ENCODE measurements around the gene PI4KB.
A peak's percentile ranks its signal among the peaks of the same experiment; 100 is the strongest.

Gene PI4KB

DNA sequence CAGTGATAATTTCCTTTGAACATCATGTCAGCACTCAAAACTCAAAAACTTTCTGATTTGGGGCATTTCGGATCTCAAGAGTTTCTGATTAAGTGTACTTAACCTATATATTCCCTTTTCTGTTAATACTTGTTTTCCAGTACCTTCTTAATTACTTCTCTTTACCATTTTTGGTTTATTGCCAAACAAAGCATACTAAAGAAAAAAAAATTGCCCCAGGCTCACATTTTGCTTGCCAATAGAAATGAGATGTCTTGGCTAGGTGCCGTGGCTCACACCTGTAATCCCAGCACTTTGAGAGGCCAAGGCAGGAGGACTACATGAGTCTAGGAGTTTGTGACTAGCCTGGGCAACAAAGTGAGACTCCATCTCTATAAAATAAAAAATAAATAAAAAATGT lies 67.9 kb downstream of the PI4KB start:
- no peaks in the 10 kb centered on the region for H3K9me3 ChIP-seq (ENCODE audit: low read length)
- no peak overlapping the region for H3K4me3 ChIP-seq (ENCODE audit: low read depth in 1 of 2, low read length in 2 of 2)
- H3K36me3 ChIP-seq (ENCODE audit: insufficient read depth, low read length): peaks cover 22% of the 10 kb centered on the region
- H3K27me3 ChIP-seq (ENCODE audit: control insufficient read depth in 1 of 2, insufficient read depth in 2 of 2, low read length in 2 of 2): no peaks in the 10 kb centered on the region
- no peak overlapping the region for H3K27ac ChIP-seq (ENCODE audit: low read depth, low read length)
- peaks cover 8% of the 10 kb centered on the region for H3K4me1 ChIP-seq (ENCODE audit: insufficient read depth, low read length)
- no peak overlapping the region for H3K9ac ChIP-seq (ENCODE audit: low read length)

DNA sequence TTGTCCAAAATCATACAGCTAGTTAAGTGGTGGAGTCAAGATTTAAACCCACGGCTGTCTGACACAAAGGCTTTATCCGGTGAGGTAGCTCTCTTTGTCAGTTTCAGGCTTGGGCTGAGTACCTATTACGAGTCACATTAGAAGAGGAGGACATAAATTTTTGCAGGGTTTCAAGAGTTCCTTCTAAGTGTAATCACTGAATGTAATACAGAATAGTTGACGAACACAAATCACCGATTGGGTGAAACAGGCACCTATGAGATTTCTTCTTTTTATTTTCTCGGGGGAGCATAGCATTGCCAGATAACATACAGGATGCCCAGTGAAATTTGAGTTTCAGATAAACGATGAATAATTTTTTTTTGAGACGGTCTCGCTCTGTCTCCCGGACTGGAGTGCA lies 71.8 kb downstream of the PI4KB start:
- no peaks in the 10 kb centered on the region for H3K27me3 ChIP-seq (ENCODE audit: control insufficient read depth in 1 of 2, insufficient read depth in 2 of 2, low read length in 2 of 2)
- no peaks in the 10 kb centered on the region for H3K9me3 ChIP-seq (ENCODE audit: low read length)
- H3K9ac ChIP-seq (ENCODE audit: low read length): peak overlapping the region; percentile 59
- H3K4me1 ChIP-seq (ENCODE audit: insufficient read depth, low read length): peaks cover 8% of the 10 kb centered on the region
- H3K36me3 ChIP-seq (ENCODE audit: insufficient read depth, low read length): no peaks in the 10 kb centered on the region
- H3K4me3 ChIP-seq (ENCODE audit: low read depth in 1 of 2, low read length in 2 of 2): peak overlapping the region; percentile 75 to 78
- H3K27ac ChIP-seq (ENCODE audit: low read depth, low read length): peak overlapping the region; percentile 43

DNA sequence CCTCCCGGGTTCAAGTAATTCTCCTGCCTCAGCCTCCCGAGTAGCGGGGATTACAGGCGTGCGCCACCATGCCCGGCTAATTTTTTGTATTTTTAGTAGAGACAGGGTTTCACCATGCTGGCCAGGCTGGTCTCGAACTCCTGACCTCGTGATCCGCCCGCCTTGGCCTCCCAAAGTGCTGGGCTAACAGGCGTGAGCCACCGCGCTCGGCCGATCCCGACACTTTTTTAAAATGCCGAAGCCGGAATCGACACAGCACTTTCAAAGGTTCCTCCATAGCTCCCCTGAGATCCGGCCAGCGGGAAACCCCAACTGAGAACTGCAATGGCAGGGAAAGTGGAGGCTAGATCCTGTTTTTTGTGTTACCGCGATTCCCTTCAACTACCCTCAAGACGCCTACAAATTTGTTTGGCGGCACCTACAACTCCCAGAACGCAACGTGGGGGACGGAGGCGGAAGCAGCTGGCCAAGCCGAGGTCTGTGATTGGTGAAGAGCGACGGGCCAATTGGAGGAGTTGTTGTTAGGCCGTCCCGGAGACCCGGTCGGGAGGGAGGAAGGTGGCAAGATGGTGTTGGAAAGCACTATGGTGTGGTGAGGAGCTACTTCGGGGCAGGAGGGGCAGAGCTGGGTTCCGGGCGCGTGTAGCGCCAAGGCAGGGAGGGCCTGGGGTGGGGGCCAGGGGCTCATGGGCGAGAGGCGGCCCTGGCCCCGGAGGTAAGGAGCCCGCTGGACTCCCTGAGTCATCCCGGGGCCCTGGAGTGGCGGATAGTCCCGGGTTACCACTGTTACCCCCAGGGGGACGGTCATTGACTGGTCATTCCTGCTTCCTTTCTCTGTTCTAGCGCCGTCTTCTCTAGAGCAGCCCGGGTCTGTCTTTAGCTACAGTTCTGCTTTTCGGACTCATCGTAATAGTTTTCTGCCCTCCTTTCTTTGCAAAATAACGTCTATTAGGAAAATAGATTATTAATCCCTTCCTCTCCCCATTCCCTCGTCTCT lies 72.7 kb downstream of the PI4KB start, which contains the start of gene PSMD4:
PSMD4 (plus strand) TSS at position 518 of the 997 bp plus-strand sequence; CDS start at position 567, 49 bp downstream.
- Histone ChIP-seq H3K27ac (ENCODE audit: low read depth, low read length) (peak within 1 kb of the TSS; percentile 64), H3K4me3 (ENCODE audit: low read depth in 1 of 2, low read length in 2 of 2) (peak within 1 kb of the TSS; percentile 75 to 78), H3K9me3 (ENCODE audit: low read length) (no peaks in the 10 kb centered on the region), H3K27me3 (ENCODE audit: control insufficient read depth in 1 of 2, insufficient read depth in 2 of 2, low read length in 2 of 2) (no peaks in the 10 kb centered on the region), H3K36me3 (ENCODE audit: insufficient read depth, low read length) (peaks cover 5% of the 10 kb centered on the region), H3K9ac (ENCODE audit: low read length) (peak within 1 kb of the TSS; percentile 59), H3K4me1 (ENCODE audit: insufficient read depth, low read length) (peaks cover 8% of the 10 kb centered on the region)

DNA sequence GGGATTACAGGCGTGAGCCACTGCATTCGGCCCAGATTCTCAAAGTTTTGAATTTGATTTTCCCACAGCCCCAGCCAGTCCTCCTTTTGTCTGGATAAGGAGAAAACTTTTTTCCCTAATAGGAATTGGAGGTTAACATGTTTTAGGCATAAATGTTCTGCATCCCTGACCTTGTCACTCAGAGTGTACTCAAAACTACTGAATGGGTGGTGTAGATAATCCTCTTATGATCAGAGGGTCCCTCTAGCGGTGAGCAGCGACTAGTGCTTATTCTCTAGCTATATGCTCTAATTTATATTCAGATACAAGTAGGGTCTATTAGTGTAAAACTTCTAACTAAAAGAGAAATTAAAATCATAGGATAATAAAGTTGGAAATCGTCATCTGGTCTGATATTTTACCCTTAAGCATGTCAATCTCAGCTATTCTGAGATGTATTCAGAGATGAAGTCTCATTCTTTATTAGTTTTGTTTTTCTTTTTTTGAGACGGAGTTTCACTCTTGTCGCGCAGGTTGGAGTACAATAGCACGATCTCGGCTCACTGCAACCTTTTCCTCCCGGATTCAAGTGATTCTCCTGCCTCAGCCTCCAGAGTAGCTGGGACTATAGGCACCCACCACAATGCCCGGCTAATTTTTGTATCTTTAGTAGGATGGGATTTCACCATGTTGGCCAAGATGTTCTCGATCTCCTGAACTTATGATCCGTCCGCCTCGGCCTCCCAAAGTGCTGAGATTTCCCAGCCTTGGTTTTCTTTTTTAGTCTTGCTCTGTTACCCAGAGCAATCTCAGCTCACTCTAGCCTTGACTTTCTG lies 75.4 kb downstream of the PI4KB start:
- H3K27me3 ChIP-seq (ENCODE audit: control insufficient read depth in 1 of 2, insufficient read depth in 2 of 2, low read length in 2 of 2): no peaks in the 10 kb centered on the region
- H3K4me1 ChIP-seq (ENCODE audit: insufficient read depth, low read length): peaks cover 8% of the 10 kb centered on the region
- no peak overlapping the region for H3K9ac ChIP-seq (ENCODE audit: low read length)
- H3K27ac ChIP-seq (ENCODE audit: low read depth, low read length): no peak overlapping the region
- H3K9me3 ChIP-seq (ENCODE audit: low read length): no peaks in the 10 kb centered on the region
- peaks cover 29% of the 10 kb centered on the region for H3K36me3 ChIP-seq (ENCODE audit: insufficient read depth, low read length)
- no peak overlapping the region for H3K4me3 ChIP-seq (ENCODE audit: low read depth in 1 of 2, low read length in 2 of 2)

DNA sequence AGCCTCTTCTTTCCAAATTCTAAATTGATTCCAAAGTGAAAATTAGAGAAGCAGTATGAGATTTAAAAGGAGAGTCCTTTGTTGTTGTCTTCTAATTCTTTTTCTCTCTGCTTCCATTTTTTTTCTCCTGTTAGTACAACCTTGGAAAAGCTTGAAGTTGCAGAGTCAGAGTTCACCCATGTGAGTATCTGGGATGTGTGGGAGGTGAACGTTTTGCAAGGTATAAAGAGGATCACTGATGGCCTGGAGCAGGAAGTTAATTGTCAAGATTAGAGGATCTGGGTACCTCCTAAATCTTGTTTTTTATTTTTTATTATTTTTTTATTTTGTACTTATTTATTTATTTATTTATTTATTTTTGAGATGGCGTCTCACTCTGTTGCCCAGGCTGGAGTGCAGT lies 80.4 kb downstream of the PI4KB start:
- Histone ChIP-seq H3K9me3 (ENCODE audit: low read length) (no peaks in the 10 kb centered on the region), H3K9ac (ENCODE audit: low read length) (no peak overlapping the region), H3K4me1 (ENCODE audit: insufficient read depth, low read length) (no peaks in the 10 kb centered on the region), H3K36me3 (ENCODE audit: insufficient read depth, low read length) (peaks cover 69% of the 10 kb centered on the region), H3K27me3 (ENCODE audit: control insufficient read depth in 1 of 2, insufficient read depth in 2 of 2, low read length in 2 of 2) (no peaks in the 10 kb centered on the region), H3K4me3 (ENCODE audit: low read depth in 1 of 2, low read length in 2 of 2) (no peak overlapping the region), H3K27ac (ENCODE audit: low read depth, low read length) (no peak overlapping the region)

DNA sequence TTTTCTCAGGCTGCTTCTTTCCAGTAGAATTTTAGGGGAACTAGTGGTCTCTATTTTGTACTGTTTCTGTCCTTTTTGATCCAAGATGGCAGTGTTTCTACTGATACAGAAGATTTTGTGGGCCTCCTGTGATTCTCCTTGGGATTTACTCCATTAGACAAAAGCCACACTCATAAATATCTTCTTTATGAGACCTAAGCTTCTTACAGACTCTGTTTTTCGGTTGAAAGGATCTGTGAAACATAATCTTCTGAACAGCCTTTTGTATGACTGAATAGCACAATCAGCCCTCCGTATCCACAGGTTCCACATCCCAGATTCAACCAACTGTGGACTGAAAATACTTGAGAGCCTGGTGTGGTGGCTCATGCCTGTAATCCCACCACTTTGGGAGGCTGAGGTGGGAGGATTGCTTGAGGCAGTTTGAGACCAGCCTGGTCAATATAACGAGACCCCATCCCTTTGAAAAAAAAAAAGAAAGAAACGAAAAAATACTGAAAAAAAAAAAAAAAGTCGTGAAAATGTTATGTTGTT lies 83.5 kb downstream of the PI4KB start:
- H3K4me1 ChIP-seq (ENCODE audit: insufficient read depth, low read length): no peaks in the 10 kb centered on the region
- H3K36me3 ChIP-seq (ENCODE audit: insufficient read depth, low read length): peaks cover 69% of the 10 kb centered on the region
- no peak overlapping the region for H3K4me3 ChIP-seq (ENCODE audit: low read depth in 1 of 2, low read length in 2 of 2)
- no peaks in the 10 kb centered on the region for H3K9me3 ChIP-seq (ENCODE audit: low read length)
- H3K27ac ChIP-seq (ENCODE audit: low read depth, low read length): no peak overlapping the region
- H3K9ac ChIP-seq (ENCODE audit: low read length): no peak overlapping the region
- no peaks in the 10 kb centered on the region for H3K27me3 ChIP-seq (ENCODE audit: control insufficient read depth in 1 of 2, insufficient read depth in 2 of 2, low read length in 2 of 2)

DNA sequence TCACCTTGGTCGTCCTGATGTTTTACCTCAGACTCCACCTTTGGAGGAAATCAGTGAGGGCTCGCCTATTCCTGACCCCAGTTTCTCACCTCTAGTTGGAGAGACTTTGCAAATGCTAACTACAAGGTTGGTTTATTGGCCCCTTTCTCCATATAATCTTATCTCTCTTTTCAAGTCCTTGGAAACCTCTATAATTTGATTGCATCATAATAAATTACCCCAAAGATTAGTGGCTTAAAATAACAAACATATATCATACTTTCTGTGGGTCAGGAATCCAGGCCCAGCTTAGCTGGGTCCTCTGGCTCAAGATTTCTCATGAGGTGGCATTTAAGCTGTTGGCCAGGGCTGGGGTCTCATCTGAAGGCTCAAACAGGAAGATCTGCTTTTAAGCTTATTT lies 84.8 kb downstream of the PI4KB start:
- Histone ChIP-seq H3K27ac (ENCODE audit: low read depth, low read length) (no peak overlapping the region), H3K9me3 (ENCODE audit: low read length) (no peaks in the 10 kb centered on the region), H3K36me3 (ENCODE audit: insufficient read depth, low read length) (peaks cover 69% of the 10 kb centered on the region), H3K4me1 (ENCODE audit: insufficient read depth, low read length) (no peaks in the 10 kb centered on the region), H3K4me3 (ENCODE audit: low read depth in 1 of 2, low read length in 2 of 2) (no peak overlapping the region), H3K9ac (ENCODE audit: low read length) (no peak overlapping the region), H3K27me3 (ENCODE audit: control insufficient read depth in 1 of 2, insufficient read depth in 2 of 2, low read length in 2 of 2) (no peaks in the 10 kb centered on the region)
